ENCODE results near the gene DNAH17. TPM values are rescaled to one million over a fixed set of nuclear protein-coding genes. Genes with fewer than 3 reads are reported as not detected.

DNAH17 gene
- total RNA-seq, 1 experiment from 2014 or later = 0.13 TPM

DNA sequence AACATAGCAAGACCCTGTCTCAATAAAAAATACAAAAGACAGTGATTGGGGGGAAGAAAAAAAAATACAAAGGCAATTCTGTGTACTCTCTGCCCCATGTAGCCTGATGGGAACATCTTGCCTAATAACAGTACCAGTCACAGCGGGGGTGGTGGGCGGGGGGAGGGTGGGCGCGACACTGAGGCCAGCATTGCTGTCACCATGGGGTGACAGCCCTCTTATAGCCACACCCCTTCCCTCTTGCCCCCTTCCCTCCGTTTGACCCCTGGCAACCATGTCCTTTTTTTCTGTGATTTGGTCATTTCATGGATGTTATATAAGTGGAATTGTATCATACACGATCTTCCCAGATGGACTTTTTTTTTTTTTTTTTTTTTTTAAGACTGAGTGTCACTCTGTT, 80.9 kb downstream of the DNAH17 start:
- Mint-ChIP-seq H3K9me3 (no peaks in the 10 kb centered on the region), H3K4me1 (peaks cover 12 to 15% of the 10 kb centered on the region in 2 experiments), H3K36me3 (ENCODE audit: insufficient read depth in 1 of 3, low read depth in 3 of 3) (no peaks in the 10 kb centered on the region; a peak in 2 of 7 replicates), H3K4me3 (no peak overlapping the region), H3K27ac (no peak overlapping the region), H3K27me3 (ENCODE audit: low read depth) (peaks cover 16% of the 10 kb centered on the region)
- Histone ChIP-seq H2BK12ac (ENCODE audit: insufficient read length, low read depth, low read length) (no peak overlapping the region), H2BK15ac (ENCODE audit: low read depth, low read length) (no peak overlapping the region), H3K27me3 (ENCODE audit: insufficient read depth, low read length) (no peaks in the 10 kb centered on the region), H3K4me2 (ENCODE audit: insufficient read depth, insufficient read length, low read length) (no peak overlapping the region), H3K23me2 (ENCODE audit: insufficient read length, low read depth, low read length, poor library complexity, severe bottlenecking) (no peaks in the 10 kb centered on the region), H3T11ph (ENCODE audit: low read length) (no peak overlapping the region), H3K56ac (ENCODE audit: insufficient read length, low read depth, low read length) (no peak overlapping the region), H2BK5ac (ENCODE audit: insufficient read length, low read length) (no peak overlapping the region), H3K18ac (ENCODE audit: insufficient read length, low read depth, low read length) (no peak overlapping the region), H2BK120ac (ENCODE audit: low read depth, low read length, poor library complexity, severe bottlenecking) (no peak overlapping the region), H2BK20ac (ENCODE audit: low read depth, low read length, poor library complexity, severe bottlenecking) (no peak overlapping the region), H4K8ac (replicated peaks; ENCODE audit: insufficient read length, low read depth, low read length) (no peak overlapping the region), H3K23ac (ENCODE audit: insufficient read length, low read depth, low read length) (no peak overlapping the region), H3K9ac (ENCODE audit: extremely low read depth, insufficient read length, low read length) (no peak overlapping the region), H3K4me1 (ENCODE audit: insufficient read depth, low read length) (peaks cover 4% of the 10 kb centered on the region), H3K79me2 (ENCODE audit: insufficient read depth, low read length) (no peaks in the 10 kb centered on the region), H3K14ac (ENCODE audit: insufficient read depth, low read length) (no peak overlapping the region), H2AK5ac (ENCODE audit: insufficient read length, low read length) (no peak overlapping the region), H4K20me1 (ENCODE audit: control insufficient read depth, insufficient read depth, insufficient read length) (no peaks in the 10 kb centered on the region), H2AFZ (ENCODE audit: low read length) (no peak overlapping the region), H4K5ac (ENCODE audit: insufficient read length, low read depth, low read length) (no peak overlapping the region), H3K27ac (ENCODE audit: insufficient read length, low read depth, low read length) (no peak overlapping the region), H3K4ac (ENCODE audit: low read depth, low read length) (no peak overlapping the region), H4K91ac (ENCODE audit: insufficient read length, low read depth, low read length) (no peak overlapping the region), H3K79me1 (ENCODE audit: insufficient read depth, low read depth, low read length, poor library complexity, severe bottlenecking) (no peaks in the 10 kb centered on the region), H3K9me3 (ENCODE audit: control insufficient read depth, low read depth, low read length) (no peaks in the 10 kb centered on the region)
- WGBS (ENCODE audit: extremely low coverage, insufficient read length, low lambda C conversion rate) = no CpG with 5 or more reads among the region's 6 CpGs
- no peak for TF ChIP-seq CTCF (conservative IDR thresholded peaks at IDR 0.05)
- no peak for DNase-seq

Data from H9 (cell line).